Suprapubic skin (tissue), 4 donors: Measurements from ENCODE around the gene ST7.

Source experiments
- CTCF ChIP-seq, 2 donors: fragments of 200-600 bp in 1 of 2; fragments of 450-650 bp in 1 of 2; sonication (generic) in 1 of 2; IDR thresholded peaks; one replicate each; pipeline ENCODE4 v1.5.1; 2016 to 2019; ENCODE audit warnings: antibody characterized with exemption in 2 of 2, mild to moderate bottlenecking in 1 of 2, moderate library complexity in 1 of 2
- EP300 ChIP-seq: sonication (generic); formaldehyde crosslinking; IDR thresholded peaks from one replicate; pipeline ENCODE4 v1.6.1; 2017; ENCODE audit warnings: antibody characterized with exemption
- POLR2A ChIP-seq, 2 donors: fragments of 450-650 bp; IDR thresholded peaks; one replicate each; pipeline ENCODE4 v1.6.1; 2017; ENCODE audit warnings: antibody characterized with exemption in 2 of 2, mild to moderate bottlenecking in 2 of 2, moderate library complexity in 2 of 2
- POLR2AphosphoS5 ChIP-seq, 3 donors: sonication (generic); formaldehyde crosslinking; IDR thresholded peaks; one replicate each; pipeline ENCODE4 v1.6.1; 2017; ENCODE audit warnings: antibody characterized with exemption in 3 of 3

GRCh38 chr7:117179701-117180100, 226.4 kb downstream of the ST7 start:
- no peak for TF ChIP-seq POLR2A (IDR thresholded peaks at IDR 0.05)
- TF ChIP-seq CTCF (IDR thresholded peaks at IDR 0.05): no peak
- TF ChIP-seq POLR2AphosphoS5 (IDR thresholded peaks at IDR 0.05): no peak
- TF ChIP-seq EP300: no peak
